ACC112 (cell line): Measurements from ENCODE around the gene ZNF827.

Experiments used
- H2AFZ ChIP-seq: fragments of 200-600 bp; sonication (generic); one replicate; pipeline ENCODE4 v1.6.0; 2017; ENCODE audit warnings: antibody characterized with exemption, low read length; ENCODE audit not compliant: unreplicated experiment
- H3K27ac ChIP-seq: fragments of 200-600 bp; sonication (generic); 2 replicates; pipeline ENCODE4 v1.5.1; 2014; ENCODE audit warnings: low read depth, mild to moderate bottlenecking, antibody characterized with exemption, low read length, moderate library complexity
- H3K27me3 ChIP-seq: fragments of 200-600 bp; sonication (generic); 2 replicates; pipeline ENCODE4 v1.6.1; 2014; ENCODE audit warnings: mild to moderate bottlenecking, antibody characterized with exemption, low read length, moderate library complexity, mixed read lengths; ENCODE audit not compliant: insufficient read depth
- H3K36me3 ChIP-seq: fragments of 200-600 bp; sonication (generic); 2 replicates; pipeline ENCODE4 v1.6.1; 2016; ENCODE audit warnings: mild to moderate bottlenecking, antibody characterized with exemption, low read length, moderate library complexity, mixed read lengths; ENCODE audit not compliant: insufficient read depth
- H3K4me1 ChIP-seq: fragments of 200-600 bp; sonication (generic); one replicate; pipeline ENCODE4 v1.6.1; 2016; ENCODE audit warnings: low read length, mixed read lengths; ENCODE audit not compliant: insufficient read depth, unreplicated experiment, control insufficient read depth
- H3K4me3 ChIP-seq: fragments of 200-600 bp; sonication (generic); 2 replicates; pipeline ENCODE4 v1.5.1; 2014; ENCODE audit warnings: mild to moderate bottlenecking, low read depth, low read length
- H3K79me2 ChIP-seq: fragments of 200-600 bp; sonication (generic); one replicate; pipeline ENCODE4 v1.6.0; 2016; ENCODE audit warnings: low read length; ENCODE audit not compliant: control insufficient read depth, unreplicated experiment, insufficient read depth

The ZNF827 gene

DNA sequence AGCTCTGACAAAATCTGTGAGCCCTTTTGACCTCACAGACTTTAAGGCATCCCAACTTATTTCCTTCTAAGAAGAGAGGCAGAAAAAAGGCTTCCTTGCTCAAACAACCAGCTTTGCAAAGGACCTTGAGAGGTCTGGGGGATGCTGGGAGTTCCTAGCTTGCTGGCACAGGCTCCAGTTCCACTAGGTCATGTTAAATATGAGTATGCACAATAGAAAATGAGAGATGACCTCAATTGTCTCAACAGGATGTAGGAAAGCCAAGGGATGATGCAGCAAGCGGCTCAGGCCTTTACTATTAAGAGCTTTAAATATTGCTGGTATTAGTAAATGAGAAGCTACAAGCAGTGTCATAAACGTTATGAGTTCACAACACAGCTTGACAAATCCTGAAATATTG is 13.3 kb upstream of the ZNF827 start:
- Histone ChIP-seq H2AFZ (no peak overlapping the region), H3K79me2 (no peaks in the 10 kb centered on the region)

GRCh38 chr4:145945431-145946155 is 7.0 kb upstream of the ZNF827 start:
- Histone ChIP-seq H3K4me1 (no peaks in the 10 kb centered on the region), H3K27me3 (no peaks in the 10 kb centered on the region), H3K27ac (no peak overlapping the region), H3K79me2 (no peaks in the 10 kb centered on the region), H3K4me3 (no peak overlapping the region), H2AFZ (no peak overlapping the region), H3K36me3 (no peaks in the 10 kb centered on the region)

More for the DNA sequence above, 13.3 kb upstream of the ZNF827 start:
- peaks cover 15% of the 10 kb centered on the region for H3K4me1 ChIP-seq
- H3K36me3 ChIP-seq: no peaks in the 10 kb centered on the region
- no peaks in the 10 kb centered on the region for H3K27me3 ChIP-seq
- H3K4me3 ChIP-seq: no peak overlapping the region
- no peak overlapping the region for H3K27ac ChIP-seq

GRCh38 chr4:145944886-145945285 is 6.3 kb upstream of the ZNF827 start:
- Histone ChIP-seq H3K4me3 (no peak overlapping the region), H3K4me1 (peaks cover 4% of the 10 kb centered on the region), H3K36me3 (no peaks in the 10 kb centered on the region), H3K27me3 (no peaks in the 10 kb centered on the region), H3K27ac (no peak overlapping the region), H2AFZ (no peak overlapping the region), H3K79me2 (no peaks in the 10 kb centered on the region)

GRCh38 chr4:145939856-145940255 is 1.2 kb upstream of the ZNF827 start:
- Histone ChIP-seq H3K4me1 (peaks cover 23% of the 10 kb centered on the region), H2AFZ (no peak overlapping the region), H3K79me2 (peaks cover 15% of the 10 kb centered on the region), H3K4me3 (peak overlapping the region; percentile 86; the same call in 1 of the 2 replicates), H3K27me3 (no peaks in the 10 kb centered on the region), H3K27ac (peak overlapping the region; percentile 14; the same call in 1 of the 2 replicates), H3K36me3 (no peaks in the 10 kb centered on the region)

DNA sequence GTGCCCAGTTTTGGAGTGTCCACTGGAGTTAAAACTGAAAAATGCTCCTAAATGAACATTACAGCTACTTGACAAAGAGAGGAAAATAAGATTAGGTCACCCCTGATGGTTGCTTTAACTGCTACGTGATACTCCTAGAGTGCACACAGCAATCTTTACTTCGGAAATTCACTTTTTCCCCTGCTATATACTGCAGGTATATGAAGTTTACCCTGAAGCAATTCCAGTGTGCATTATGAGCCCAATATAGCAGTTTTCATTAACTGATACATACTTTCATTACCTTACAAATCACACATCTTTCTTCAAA is 773 bp upstream of the ZNF827 start:
- peak overlapping the region; percentile 21 for H2AFZ ChIP-seq
- H3K27ac ChIP-seq: peak overlapping the region; percentile 14; the same call in 1 of the 2 replicates
- no peaks in the 10 kb centered on the region for H3K36me3 ChIP-seq
- no peaks in the 10 kb centered on the region for H3K27me3 ChIP-seq
- H3K4me3 ChIP-seq: peak overlapping the region; percentile 86; the same call in 1 of the 2 replicates
- peaks cover 20% of the 10 kb centered on the region for H3K79me2 ChIP-seq
- peaks cover 23% of the 10 kb centered on the region for H3K4me1 ChIP-seq

- no peaks in the 10 kb centered on the region for H3K36me3 ChIP-seq
- peak overlapping the region; percentile 90 for H2AFZ ChIP-seq
- peaks cover 23% of the 10 kb centered on the region for H3K4me1 ChIP-seq
- H3K4me3 ChIP-seq: peak overlapping the region; percentile 86
- no peaks in the 10 kb centered on the region for H3K27me3 ChIP-seq
- peaks cover 25% of the 10 kb centered on the region for H3K79me2 ChIP-seq
- H3K27ac ChIP-seq: peak overlapping the region; percentile 40; the same call in 1 of the 2 replicates
These were observed 532 bp downstream of the ZNF827 start for GRCh38 chr4:145937971-145938611.

- H3K27me3 ChIP-seq: no peaks in the 10 kb centered on the region
- peak overlapping the region; percentile 90 for H2AFZ ChIP-seq
- H3K4me1 ChIP-seq: peaks cover 23% of the 10 kb centered on the region
- H3K4me3 ChIP-seq: peak overlapping the region; percentile 86
- no peaks in the 10 kb centered on the region for H3K36me3 ChIP-seq
- H3K27ac ChIP-seq: peak overlapping the region; percentile 51
- H3K79me2 ChIP-seq: peaks cover 30% of the 10 kb centered on the region
These were observed 1.4 kb downstream of the ZNF827 start for GRCh38 chr4:145936997-145937901.

GRCh38 chr4:145936142-145936996 is 2.3 kb downstream of the ZNF827 start:
- Histone ChIP-seq H3K4me1 (peaks cover 23% of the 10 kb centered on the region), H2AFZ (peak overlapping the region; percentile 85), H3K4me3 (peak overlapping the region; percentile 86), H3K27me3 (no peaks in the 10 kb centered on the region), H3K36me3 (no peaks in the 10 kb centered on the region), H3K27ac (peak overlapping the region; percentile 51), H3K79me2 (peaks cover 34% of the 10 kb centered on the region)

- peak overlapping the region; percentile 85 for H2AFZ ChIP-seq
These were observed 3.1 kb downstream of the ZNF827 start for GRCh38 chr4:145935253-145936141.

More at GRCh38 chr4:145935253-145936141, 3.1 kb downstream of the ZNF827 start:
- Histone ChIP-seq H3K36me3 (no peaks in the 10 kb centered on the region), H3K27ac (no peak overlapping the region), H3K4me3 (peak overlapping the region; percentile 86), H3K79me2 (peaks cover 37% of the 10 kb centered on the region), H3K27me3 (no peaks in the 10 kb centered on the region), H3K4me1 (peaks cover 30% of the 10 kb centered on the region)
